Measurements from ENCODE around the gene SHISA7.
"Not testable (repeated sequence)": the region's sequence is repeated elsewhere in the genome, so short reads cannot be mapped to it uniquely, and the experiment has no call there.

SHISA7 gene

DNA sequence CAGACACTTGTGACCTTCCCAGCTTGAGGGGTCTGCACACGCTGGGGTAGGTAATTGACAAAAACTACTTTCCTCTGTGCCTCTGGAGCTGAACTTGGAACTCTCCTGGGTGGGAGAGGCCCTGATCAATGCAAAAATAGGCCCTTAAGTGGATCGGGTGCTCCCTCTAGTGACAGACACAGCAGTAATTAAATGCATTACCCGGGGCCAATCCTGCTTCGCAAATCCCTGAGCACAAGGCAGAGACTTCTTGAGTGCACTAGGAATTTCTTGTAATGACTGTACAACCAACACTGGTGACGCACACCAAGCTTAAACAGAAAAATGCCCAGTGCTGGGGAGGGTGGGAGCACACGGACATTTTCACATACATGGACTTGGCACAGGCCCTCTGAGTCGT is 24.9 kb downstream of the SHISA7 start:
- peak; percentile 54 for DNase-seq (ENCODE audit: low spot score)

DNA sequence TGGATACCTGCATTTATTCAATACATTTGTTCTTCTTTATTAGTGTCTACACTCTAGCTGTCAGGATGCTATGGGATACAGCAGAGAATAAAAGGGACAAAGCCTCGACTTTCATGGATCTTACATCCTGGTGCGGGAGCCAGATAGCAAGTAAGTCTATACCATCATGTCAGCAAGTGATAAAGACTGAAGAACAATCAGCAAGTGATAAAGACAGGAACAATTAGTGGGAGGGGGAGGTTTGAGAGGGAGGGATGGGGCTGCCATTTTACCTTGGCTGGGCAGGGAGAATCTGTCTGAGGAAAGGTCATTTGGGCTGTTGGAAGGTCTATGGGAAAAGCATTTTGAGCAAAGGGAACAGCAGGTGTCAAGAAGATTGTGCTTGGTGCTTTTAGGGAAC is 32.9 kb downstream of the SHISA7 start:
- DNase-seq (ENCODE audit: low spot score) = no peak

DNA sequence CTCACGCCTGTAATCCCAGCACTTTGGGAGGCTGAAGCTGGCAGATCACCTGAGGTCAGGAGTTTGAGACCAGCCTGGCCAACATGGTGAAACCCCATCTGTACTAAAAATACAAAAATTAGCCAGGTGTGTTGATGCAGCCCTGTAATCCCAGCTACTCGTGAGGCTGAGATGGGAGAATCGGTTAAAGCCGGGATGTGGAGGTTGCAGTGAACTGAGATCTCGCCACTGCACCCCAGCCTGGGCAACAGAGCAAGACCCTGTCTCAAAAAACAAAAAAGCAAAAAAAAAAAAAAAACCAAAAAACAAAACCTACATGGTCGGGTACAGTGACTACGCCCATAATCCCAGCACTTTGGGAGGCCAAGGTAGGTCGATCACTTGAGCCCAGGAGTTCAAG is 33.9 kb downstream of the SHISA7 start:
- DNase-seq (ENCODE audit: low spot score) = not testable (repeated sequence)

DNA sequence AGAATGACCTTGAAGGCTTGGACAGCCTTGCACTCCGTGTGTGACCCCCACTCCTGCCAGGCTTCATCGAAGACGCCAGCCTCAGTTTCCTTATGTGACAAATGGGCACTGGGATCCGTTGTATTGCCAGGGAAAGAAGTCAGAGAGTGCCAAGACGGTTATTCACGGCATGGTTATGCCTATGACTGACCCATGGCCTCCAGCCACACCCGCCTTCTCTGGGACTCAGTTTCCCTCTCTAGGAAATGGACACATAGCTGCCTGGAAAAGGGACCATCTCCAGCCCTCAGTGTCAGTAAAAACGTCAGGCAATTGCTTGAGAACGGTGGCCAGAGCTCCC is 34.6 kb downstream of the SHISA7 start:
- no peak for DNase-seq (ENCODE audit: low spot score)

DNA sequence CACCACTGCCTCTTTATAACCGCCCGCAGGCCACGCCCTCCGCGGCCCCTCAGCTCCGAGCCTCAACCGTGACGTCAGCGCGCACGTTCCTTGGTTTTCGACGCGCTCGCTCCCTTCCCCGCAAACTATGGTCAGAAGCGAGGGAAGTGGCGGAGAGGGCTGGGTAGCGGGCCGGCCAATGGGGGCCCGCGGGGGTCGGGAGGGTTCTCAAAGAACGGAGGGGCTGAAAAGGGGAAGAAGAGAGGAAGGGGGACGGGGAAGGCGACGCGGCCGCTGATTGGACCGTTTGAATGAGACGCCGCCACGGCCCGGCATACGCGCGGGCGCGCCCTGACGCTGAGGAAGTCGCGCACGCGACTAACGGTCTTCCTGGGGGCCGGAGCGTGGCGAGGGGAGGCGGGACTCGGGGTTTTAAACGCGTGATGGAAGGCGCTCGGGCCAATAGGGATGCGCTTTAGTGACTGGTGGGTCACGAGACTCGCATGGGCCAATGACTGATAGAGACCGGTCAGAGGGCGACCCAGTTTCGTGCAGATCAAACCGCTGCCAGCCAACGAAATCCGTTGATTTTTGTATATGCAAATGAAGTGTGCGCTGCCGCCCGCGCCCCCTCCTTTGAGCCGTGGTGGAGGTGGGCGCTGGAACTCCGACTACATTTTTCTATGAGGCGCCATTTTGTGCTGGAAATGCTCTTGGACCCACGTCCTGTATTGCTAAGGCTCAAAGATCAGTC is 35.1 kb downstream of the SHISA7 start:
- peak; percentile 98 for DNase-seq (ENCODE audit: low spot score)

DNA sequence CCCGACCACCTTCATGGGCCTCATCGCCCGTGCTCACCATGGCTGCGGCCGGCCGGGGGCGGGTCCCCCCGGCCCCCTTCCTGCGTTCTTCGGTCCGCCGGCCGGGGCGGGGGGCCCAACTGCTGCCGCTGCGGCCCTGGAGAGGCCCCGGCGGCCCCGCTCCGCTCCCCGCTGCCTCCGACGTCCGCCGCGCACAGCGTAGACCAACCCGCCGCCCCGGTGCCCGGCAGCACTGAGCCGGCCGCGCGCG is 35.6 kb downstream of the SHISA7 start, which contains the start of gene UBE2S:
TSS of gene UBE2S (minus strand) at position 239 of the 250 bp plus-strand sequence. CDS start at position 40, 199 bp downstream.
- not testable (repeated sequence) for DNase-seq (ENCODE audit: low spot score)

DNA sequence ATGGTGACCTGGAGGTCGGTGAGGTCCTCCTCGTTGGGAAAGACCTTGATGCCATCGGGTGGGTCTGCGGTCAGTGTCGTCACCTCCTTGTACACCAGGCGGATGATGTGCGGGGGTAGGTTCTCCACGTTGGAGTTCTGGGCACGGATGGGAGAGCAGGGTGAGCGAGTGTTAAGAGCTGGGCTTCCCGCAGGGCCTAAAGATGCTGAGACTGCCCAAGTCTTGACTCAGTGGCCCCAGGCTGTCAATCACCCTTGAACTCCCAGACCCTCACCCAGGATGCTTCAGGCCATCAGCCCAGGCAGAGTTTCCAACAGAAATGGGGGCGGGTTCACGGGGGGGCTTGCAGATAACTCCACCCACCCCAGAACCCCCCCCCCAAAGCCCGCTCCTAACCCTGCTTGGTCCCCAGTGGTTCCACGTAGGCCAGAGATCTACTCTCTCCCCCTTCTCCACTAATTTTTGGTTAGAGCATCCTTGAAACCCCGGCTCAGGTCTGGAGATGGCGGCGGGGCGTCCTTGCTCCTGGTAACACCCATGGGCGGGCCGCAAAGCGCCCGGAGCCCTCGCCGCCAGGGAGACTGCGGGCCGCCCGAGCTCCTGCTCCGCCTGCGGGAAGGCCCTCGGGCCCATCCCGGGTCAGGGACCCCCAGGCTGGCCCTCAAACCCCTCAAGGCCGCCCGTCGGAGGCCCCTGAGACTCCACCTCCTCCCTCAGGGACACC is 36.1 kb downstream of the SHISA7 start:
- no peak for DNase-seq (ENCODE audit: low spot score)

DNA sequence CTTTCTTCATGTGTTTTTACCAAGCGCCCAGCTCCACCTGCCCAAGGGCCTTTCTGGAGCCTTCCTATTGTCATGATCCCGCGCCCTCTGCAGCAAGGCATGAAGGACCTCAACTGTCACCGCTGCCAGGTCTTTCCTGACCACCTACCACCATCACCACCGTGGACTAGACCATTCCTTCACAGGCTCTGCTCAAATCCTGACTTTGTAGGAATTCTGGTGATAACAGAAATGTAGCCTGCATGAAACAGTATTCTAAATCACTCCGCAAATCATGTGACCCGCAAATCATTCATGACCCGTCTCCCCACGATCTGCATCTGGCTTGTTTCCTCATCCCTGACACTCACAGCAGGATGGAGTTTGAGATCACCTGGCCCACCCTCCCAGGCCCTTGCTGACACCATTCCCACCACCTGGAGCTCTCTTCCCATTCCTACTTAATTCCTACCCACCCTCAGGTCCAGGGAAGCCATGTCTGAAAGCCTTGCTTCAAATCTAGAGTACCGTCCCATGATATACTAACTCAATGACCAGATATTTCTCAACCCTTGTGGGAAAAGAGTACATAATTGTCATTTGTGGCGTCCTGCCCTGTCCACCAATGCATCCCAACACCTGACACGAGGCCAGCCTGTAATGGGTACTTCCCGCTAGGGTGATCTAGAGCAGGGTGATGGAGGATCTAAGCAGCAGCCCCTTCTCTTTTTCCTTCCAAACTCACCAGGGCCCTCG is 36.8 kb downstream of the SHISA7 start:
- no peak for DNase-seq (ENCODE audit: low spot score)

DNA sequence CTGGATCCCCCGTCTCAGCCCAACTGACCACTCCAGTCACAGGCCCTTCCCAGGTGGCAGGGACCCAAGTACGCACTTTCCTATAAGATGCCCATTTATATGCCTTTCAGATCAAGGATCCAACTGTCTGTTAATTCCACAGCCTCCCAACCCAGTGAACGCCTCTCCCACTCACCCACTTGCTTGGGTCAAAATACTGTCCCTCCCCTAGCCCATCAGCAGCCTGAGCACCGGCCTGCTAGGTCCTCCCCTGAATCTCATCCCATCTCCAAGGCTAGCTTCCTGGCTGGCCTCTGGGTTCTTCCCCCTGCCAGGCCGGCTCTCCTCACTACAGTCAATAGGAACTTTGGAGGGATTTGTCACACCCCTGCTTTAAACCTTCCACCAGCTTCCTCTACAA is 37.5 kb downstream of the SHISA7 start:
- no peak for DNase-seq (ENCODE audit: low spot score)

DNA sequence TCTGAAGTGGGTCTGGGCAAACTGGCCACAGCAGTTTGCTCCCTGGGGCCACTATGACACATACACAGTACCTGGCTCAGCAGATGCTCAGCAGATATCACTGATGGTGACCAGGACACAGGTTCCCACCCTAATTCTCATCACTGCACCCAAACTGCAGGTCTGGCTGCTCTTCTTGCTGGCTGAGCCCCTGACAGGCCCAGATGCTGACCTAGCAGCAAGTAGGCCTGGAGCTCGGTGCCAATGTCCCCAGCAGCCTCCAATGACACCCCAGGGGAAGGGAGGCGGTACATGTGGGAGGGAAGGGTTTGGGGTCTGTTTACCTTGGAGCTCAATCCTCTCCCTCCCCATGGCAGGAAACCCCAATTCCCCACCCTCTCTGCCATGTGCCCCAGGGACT is 40.6 kb downstream of the SHISA7 start:
- no peak for DNase-seq (ENCODE audit: low spot score)

DNA sequence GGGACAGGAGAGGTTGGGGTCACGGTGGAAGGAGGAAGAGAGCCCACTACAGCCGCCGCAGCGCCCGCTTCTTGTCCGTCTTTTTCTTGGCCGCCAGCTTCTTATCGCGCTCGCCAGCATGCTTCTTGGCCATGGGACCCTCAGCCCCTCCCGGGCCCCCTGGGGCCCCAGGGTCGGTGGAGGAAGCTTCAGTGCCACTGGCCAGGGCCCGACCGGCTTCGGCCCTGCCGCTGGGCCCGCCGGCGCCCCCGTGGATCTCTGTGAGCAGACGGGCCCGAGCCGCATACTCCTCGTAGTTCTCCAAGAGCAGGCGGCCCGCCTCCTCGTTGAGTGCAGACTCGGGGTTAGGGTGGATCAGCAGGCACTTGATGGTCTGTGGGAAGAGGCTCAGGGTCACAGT is 41.7 kb downstream of the SHISA7 start:
- not testable (repeated sequence) for DNase-seq (ENCODE audit: low spot score)

DNA sequence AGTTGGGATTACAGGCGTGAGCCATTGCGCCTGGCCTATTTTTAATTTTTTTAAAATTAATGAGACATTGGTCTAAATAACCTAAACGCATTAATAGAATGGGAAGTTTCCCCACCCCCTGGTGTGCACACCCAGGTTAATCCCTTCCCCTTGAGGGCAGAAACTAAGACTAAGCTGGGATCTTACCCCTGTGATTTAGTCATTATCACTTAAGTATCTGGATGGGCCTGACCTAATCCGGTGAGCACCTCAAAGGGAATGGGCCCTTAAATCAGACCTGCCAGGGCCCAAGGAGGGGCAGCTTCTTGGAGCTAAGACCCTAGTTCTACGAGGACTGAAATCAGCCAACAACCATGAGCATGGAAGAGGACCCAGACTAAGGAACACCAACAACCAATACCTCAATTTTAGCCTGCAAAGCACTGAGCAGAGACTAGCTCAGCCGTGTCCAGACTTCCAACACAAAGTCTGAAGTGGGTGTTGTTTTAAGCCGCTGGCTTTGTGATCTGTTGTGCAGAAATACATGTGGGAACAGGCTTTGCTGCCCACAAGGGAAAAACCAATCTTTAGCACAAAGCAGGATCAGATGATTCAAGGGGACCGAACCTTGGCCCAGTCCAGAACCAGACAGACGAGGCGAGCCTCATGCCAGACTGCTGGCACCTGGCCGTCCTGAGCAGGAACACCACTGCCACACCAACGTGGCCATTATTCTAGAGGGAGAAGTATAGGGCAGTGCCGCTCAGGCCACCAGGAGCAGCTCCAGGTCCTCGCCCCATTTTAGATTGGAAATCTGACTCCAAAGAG is 42.6 kb downstream of the SHISA7 start:
- no peak for DNase-seq (ENCODE audit: low spot score)

DNA sequence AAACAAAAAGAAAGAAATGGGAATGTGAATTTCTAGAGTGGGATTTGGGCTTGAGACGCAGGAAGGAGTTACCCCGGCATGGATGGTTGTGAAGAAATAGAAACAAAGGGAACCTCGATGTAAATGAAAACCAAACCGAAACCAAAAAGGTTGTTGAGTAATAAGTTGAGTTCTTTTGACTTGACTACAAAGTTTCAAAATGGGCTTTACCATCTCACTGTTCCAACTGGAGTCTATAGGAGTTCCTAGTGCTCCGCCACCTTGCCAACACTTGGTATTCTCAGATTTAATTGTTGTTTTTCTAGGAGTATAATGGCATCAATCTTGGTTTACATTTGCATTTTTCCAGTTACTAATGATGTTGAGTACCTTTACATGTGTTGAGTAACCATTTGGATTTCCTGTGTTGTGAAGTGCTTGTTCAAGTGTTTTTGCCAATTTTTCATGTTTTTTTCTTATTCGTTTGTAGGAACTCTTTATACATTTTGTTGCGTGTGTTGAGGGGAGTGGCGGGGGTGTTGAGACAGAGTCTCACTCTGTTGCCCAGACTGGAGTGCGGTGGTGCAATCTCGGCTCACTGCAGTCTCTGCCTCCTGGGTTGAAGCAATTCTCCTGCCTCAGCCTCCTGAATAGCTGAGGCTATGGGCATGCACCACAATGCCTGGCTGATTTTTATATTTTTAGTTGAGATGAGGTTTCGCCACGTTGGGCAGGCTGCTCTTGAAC is 44.7 kb downstream of the SHISA7 start:
- no peak for DNase-seq (ENCODE audit: low spot score)

DNA sequence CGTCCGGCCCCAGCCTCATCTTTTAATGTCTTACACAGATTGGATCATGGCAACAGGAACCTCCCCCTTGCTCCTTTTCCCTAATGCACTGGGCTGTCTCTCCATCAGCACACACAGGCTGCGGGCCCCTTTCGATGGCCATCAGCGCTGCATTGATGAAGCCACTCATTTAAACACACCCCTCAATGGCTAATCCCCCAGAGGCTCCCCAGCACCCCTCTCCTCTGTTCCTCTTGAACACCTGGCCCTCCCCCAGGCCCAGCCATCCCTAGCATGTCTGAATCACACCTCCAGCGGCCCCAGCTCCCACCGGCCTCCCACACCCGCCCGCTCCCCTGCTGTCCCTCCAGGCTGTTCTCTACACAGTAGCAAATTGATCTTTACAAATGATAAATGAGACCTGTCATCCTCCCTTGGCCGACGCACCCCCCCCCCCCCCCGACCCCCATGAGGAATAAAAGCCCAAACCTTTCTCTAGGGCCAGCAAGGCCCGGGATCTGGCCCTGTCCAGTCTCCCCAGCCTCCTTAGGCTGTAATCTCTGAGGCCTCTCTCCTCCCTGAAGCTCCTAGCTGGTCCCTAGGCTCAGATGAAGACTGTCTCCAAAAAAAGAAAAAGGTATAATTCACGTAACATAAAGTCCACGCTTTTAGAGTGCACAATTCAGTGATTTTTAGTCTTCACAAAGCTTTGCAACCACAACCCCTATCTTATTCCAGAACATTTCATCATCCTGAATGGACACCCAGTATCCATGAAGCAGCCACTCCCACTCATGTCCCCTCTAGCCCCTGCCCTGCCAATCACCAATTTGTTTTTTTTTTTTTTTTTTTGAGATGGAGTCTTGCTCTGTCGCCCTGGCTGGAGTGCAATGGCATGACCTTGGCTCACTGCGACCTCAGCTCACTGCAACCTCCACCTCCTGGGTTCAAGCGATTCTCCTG is 50.0 kb downstream of the SHISA7 start:
- no peak for DNase-seq (ENCODE audit: low spot score)

DNA sequence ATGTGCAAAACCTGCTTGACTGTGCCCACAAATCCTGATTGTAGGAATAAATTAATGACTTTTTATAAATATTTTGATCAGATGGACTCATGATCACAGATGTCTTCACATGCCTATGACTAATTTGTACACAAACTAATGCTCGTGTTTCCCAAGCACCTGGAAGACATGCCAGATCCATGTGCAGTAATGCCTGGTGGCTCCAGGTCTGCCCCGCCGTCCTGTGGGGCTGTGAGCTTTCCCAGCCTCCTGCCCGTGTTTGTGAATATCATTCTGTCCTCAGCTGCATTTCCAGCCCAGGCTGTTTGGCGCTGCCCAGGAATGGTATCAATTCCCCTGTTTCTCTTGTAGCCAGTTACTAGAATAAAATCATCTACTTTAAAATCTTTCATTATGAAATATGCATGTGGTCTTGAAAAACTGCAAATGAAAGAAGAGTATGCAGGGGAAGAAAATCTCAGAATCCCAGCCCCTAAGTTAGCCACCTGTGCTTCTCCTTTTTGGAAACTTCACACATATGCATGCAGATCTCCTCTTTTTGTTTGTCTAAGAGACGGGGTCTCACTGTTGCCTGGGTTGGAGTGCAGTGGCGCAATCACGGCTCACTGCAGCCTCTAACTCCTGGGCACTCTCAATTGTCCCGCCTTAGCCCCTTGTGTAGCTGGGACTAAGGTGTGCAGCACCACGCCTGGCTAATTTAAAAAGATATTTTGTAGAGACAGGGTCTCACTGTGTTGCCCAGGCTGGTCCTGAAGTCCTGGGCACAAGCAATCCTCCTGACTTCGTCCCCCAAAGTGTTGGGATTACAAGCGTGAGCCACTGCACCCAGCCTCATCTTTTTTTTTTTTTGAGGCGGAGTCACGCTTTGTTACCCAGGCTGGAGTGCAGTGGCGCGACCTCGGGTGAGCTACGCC is 51.1 kb downstream of the SHISA7 start:
- no peak for DNase-seq (ENCODE audit: low spot score)

DNA sequence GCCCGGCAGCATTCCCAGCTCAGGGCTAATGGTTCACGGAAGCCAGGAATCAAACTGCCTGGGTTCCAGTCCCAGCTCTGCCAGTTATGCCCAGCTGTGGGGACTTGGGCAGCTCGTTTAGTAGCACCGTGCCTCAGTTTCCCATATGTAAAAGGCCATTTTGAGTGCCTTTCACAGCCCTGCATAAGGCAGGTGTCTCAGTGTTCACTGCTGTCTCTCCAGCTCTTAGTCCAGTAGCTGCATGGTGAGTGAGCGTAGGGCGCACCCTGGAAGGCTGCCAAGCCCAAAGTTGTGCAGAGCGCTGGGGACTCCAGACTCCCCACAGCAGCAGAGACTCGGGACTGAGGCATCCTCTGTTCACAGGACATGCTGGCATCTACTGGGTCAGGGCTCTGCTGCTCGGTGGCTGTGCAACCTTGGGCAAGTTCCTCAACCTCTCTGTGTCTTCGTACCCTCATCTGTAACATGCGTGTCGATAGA is 51.9 kb downstream of the SHISA7 start:
- no peak for DNase-seq (ENCODE audit: low spot score)

DNA sequence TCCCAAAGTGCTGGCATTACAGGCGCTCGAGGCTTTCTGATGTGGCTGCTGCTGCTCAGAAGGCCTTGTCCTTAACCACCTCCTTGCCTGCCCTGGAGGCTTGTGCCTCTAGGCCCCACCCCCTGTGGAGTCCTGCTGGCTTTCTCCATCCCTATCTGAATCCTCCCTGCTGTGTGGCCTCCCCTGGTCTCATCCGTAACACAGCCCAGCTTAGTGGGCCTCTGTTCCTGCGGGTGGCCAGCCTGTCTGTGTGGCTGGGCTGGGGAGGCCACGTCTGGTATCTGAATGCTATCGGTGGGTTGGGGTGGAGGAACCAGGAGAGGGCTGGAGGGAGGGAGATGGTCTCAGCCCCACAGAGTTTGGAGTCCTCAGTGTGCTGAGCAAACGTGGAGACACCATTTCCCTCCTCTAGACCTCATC is 52.6 kb downstream of the SHISA7 start:
- DNase-seq (ENCODE audit: low spot score) = no peak

DNA sequence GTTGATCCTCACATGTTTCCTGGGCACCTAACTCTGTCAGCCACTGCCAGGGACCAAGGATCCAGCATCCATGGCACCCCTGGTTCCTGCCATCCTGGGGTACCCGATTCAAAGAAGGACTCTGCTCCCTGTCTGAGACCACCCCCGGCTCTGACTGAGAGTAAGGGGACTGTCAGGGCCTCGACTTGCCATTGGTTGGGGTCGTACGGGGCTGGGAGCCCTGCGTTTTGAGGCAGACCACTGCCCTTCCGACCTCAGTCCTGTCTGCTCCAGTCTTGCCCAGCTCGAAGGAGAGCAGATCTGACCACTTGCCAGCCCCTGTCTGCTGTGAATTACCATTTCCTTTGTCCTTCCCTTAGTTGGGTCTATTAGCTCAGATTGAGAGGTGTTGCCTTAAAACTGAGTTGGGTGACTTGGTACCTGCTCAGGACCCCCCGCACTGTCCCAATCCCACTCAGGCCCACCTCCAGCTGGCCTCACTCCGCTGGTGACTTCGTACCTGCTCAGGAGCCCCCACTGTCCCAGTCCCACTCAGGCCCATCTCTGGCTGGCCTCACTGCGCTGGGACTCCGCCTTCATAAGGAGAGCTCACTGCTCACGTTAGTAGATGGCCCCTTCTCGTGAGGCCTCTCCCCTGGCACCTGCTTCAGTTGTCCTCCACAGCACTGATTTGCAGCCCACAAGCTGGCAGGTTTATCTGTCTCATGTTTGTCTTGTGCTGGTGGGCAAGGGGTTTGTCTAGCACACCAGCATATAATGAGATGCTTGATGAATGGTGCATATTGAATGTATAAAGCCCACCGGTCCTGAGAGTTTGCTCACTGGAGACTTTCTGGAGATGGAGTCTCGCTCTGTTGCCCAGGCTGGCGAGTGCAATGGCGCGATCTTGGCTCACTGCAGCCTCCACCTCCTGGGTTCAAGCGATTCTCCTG is 53.4 kb downstream of the SHISA7 start:
- no peak for DNase-seq (ENCODE audit: low spot score)

Measured in kidney capillary endothelial cell (primary cell).